Measurements from ENCODE around the gene YWHAG. TPM values are rescaled to one million over a fixed set of nuclear protein-coding genes. Genes with fewer than 3 reads are reported as not detected.
A peak's percentile ranks its signal among the peaks of the same experiment; 100 is the strongest.
"Not testable (repeated sequence)": the region's sequence is repeated elsewhere in the genome, so short reads cannot be mapped to it uniquely, and the experiment has no call there.

YWHAG gene
- total RNA-seq, 2 experiments from 2014 or later, result 138 to 143 TPM

- ChIA-PET POLR2A (interaction anchor here (2.7 kb wide), 1 partner anchor 9 kb away, joined by 11 read pairs; the partner anchor contains the start of gene YWHAG), CTCF (no interaction called here)
- intact Hi-C loops (cut with micrococcal nuclease), result no loop called here
- no peak for TF ChIP-seq CTCF (IDR thresholded peaks at IDR 0.05)
- Mint-ChIP-seq H3K4me1 (ENCODE audit: low read depth) (peaks cover 11% of the 10 kb centered on the region), H3K4me3 (no peak overlapping the region), H3K36me3 (ENCODE audit: low read depth) (no peaks in the 10 kb centered on the region), H3K27ac (no peak overlapping the region), H3K27me3 (peaks cover 4% of the 10 kb centered on the region), H3K9me3 (no peaks in the 10 kb centered on the region)
- ATAC-seq (no peak), DNase-seq (no peak)
These were observed 9.4 kb upstream of the YWHAG start for GRCh38 chr7:76368190-76368589.

GRCh38 chr7:76364198-76364584 is 5.4 kb upstream of the YWHAG start:
- Mint-ChIP-seq H3K27ac (peak overlapping the region; percentile 47), H3K4me1 (ENCODE audit: low read depth) (peaks cover 15% of the 10 kb centered on the region), H3K36me3 (ENCODE audit: low read depth) (no peaks in the 10 kb centered on the region), H3K27me3 (no peaks in the 10 kb centered on the region), H3K4me3 (peak overlapping the region; percentile 26), H3K9me3 (no peaks in the 10 kb centered on the region)
- intact Hi-C loops (cut with micrococcal nuclease), result no loop called here
- no peak for DNase-seq
- no peak for ATAC-seq
- no peak for TF ChIP-seq CTCF (IDR thresholded peaks at IDR 0.05)
- ChIA-PET CTCF (interaction anchor here (1.0 to 1.4 kb wide), 3 partner anchors 11 to 14 kb away, joined by 3 to 4 read pairs (median 4); no protein-coding TSS in a partner anchor), POLR2A (interaction anchor here (0.8 to 1.2 kb wide), 2 partner anchors 12 to 60 kb away, joined by 3 to 5 read pairs; no protein-coding TSS in a partner anchor)

- intact Hi-C loops (cut with micrococcal nuclease); H3K36me3 Mint-ChIP-seq (ENCODE audit: low read depth); H3K27me3 Mint-ChIP-seq; H3K27ac Mint-ChIP-seq; DNase-seq; H3K9me3 Mint-ChIP-seq; ATAC-seq: not testable (repeated sequence)
- CTCF ChIA-PET, result interaction anchor here (1.1 to 1.4 kb wide), 2 partner anchors 11 to 12 kb away, joined by 3 to 4 read pairs; no protein-coding TSS in a partner anchor
- H3K4me1 Mint-ChIP-seq (ENCODE audit: low read depth), result peaks cover 15% of the 10 kb centered on the region
- POLR2A ChIA-PET, result interaction anchor here (0.8 kb wide), 1 partner anchor 60 kb away, joined by 3 read pairs; no protein-coding TSS in a partner anchor
- peak overlapping the region; percentile 26 for H3K4me3 Mint-ChIP-seq
These were observed 5.0 kb upstream of the YWHAG start for GRCh38 chr7:76363754-76364153.

GRCh38 chr7:76359978-76360638 is 1.3 kb upstream of the YWHAG start:
- no peaks in the 10 kb centered on the region for H3K27me3 Mint-ChIP-seq
- DNase-seq, result no peak
- H3K9me3 Mint-ChIP-seq, result no peaks in the 10 kb centered on the region
- H3K36me3 Mint-ChIP-seq (ENCODE audit: low read depth), result peaks cover 28% of the 10 kb centered on the region
- H3K4me1 Mint-ChIP-seq (ENCODE audit: low read depth), result peaks cover 36% of the 10 kb centered on the region
- H3K27ac Mint-ChIP-seq, result peak overlapping the region; percentile 97
- H3K4me3 Mint-ChIP-seq, result peak overlapping the region; percentile 96
- no peak for TF ChIP-seq CTCF (IDR thresholded peaks at IDR 0.05)
- no peak for ATAC-seq
- intact Hi-C loops (cut with micrococcal nuclease), result no loop called here
- ChIA-PET POLR2A (interaction anchor here (0.9 to 2.1 kb wide), 3 partner anchors 8 to 33 kb away, joined by 4 to 11 read pairs (median 6); no protein-coding TSS in a partner anchor), CTCF (interaction anchor here (1.1 to 1.6 kb wide), 8 partner anchors 25 to 98 kb away, joined by 3 to 6 read pairs (median 4); no protein-coding TSS in a partner anchor)

- H3K27ac Mint-ChIP-seq, result peak overlapping the region; percentile 97
- H3K36me3 Mint-ChIP-seq (ENCODE audit: low read depth), result peaks cover 35% of the 10 kb centered on the region
- intact Hi-C loops (cut with micrococcal nuclease), result no loop called here
- ChIA-PET CTCF (interaction anchor here (0.8 to 1.6 kb wide), 10 partner anchors 10 to 97 kb away, joined by 3 to 6 read pairs (median 4); no protein-coding TSS in a partner anchor), POLR2A (interaction anchor here (0.8 to 2.1 kb wide), 7 partner anchors 9 to 42 kb away, joined by 3 to 11 read pairs (median 5); no protein-coding TSS in a partner anchor)
- peaks cover 38% of the 10 kb centered on the region for H3K4me1 Mint-ChIP-seq (ENCODE audit: low read depth)
- H3K27me3 Mint-ChIP-seq, result no peaks in the 10 kb centered on the region
- ATAC-seq (peak; percentile 96), DNase-seq (peak; percentile 98)
- H3K9me3 Mint-ChIP-seq, result no peaks in the 10 kb centered on the region
- H3K4me3 Mint-ChIP-seq, result peak overlapping the region; percentile 96
- TF ChIP-seq CTCF (IDR thresholded peaks at IDR 0.05), result peak; percentile 59
These were observed 553 bp upstream of the YWHAG start for GRCh38 chr7:76359111-76359977.

Data from activated CD8-positive, alpha-beta T cell treated with anti-CD3 and anti-CD28 coated beads for 36 hours (primary cell).